ENCODE data around the gene CHDH. TPM values are rescaled to one million over a fixed set of nuclear protein-coding genes. Genes with fewer than 3 reads are reported as not detected.

The CHDH gene
- polyA plus RNA-seq, 2 of the 4 experiments (the other 2 are of a cell fraction): 1.1 to 2.8 TPM

GRCh38 chr3:53780171-53780570 is 66.0 kb downstream of the CHDH start:
- no peaks in the 10 kb centered on the region for H3K9me3 ChIP-seq
- no peak overlapping the region for H3K4me3 ChIP-seq
- no peak for DNase-seq (ENCODE audit: low read depth in 1 of 2, low spot score in 1 of 2)
- no peak overlapping the region for H3K4me2 ChIP-seq
- no peak for FAIRE-seq
- H3K27ac ChIP-seq: no peak overlapping the region
- ChIA-PET CTCF (no interaction called here), POLR2A (no interaction called here)
- TF ChIP-seq SMC3 (IDR thresholded peaks at IDR 0.05) (no peak), NR3C1 (IDR thresholded peaks at IDR 0.05) (no peak), NFE2L2 (conservative IDR thresholded peaks at IDR 0.05; ENCODE audit: low read length) (no peak), ZC3H11A (IDR thresholded peaks at IDR 0.05) (no peak), HMGXB4 (CRISPR knock-in tag; IDR thresholded peaks at IDR 0.05; ENCODE audit: borderline replicate concordance) (no peak), RAD21 (conservative IDR thresholded peaks at IDR 0.05 in 1 of 2, IDR thresholded peaks at IDR 0.05 in 1 of 2) (no peak), KDM5A (IDR thresholded peaks at IDR 0.05) (no peak), RFX5 (IDR thresholded peaks at IDR 0.05) (no peak), MAX (IDR thresholded peaks at IDR 0.05) (no peak), USF2 (IDR thresholded peaks at IDR 0.05) (no peak), RCOR1 (IDR thresholded peaks at IDR 0.05; ENCODE audit: low read depth, low read length) (no peak), FOSB (CRISPR knock-in tag; IDR thresholded peaks at IDR 0.05) (no peak), JUNB (IDR thresholded peaks at IDR 0.05) (no peak), EP300 (IDR thresholded peaks at IDR 0.05) (no peak), CHD2 (IDR thresholded peaks at IDR 0.05; ENCODE audit: low read length, partially characterized antibody) (no peak), ATOH8 (CRISPR knock-in tag; IDR thresholded peaks at IDR 0.05; ENCODE audit: low read depth) (no peak), CBX8 (IDR thresholded peaks at IDR 0.05) (no peak), RARB (CRISPR knock-in tag; IDR thresholded peaks at IDR 0.05) (no peak), BCL3 (IDR thresholded peaks at IDR 0.05) (no peak)
- no peaks in the 10 kb centered on the region for H3K4me1 ChIP-seq
- 53% methylated on average over 4 of the region's 4 CpGs for WGBS (ENCODE audit: missing lambda C conversion rate)
- no peak for ATAC-seq

GRCh38 chr3:53778153-53778552 is 68.1 kb downstream of the CHDH start:
- Histone ChIP-seq H3K4me3 (no peak overlapping the region), H3K4me2 (no peak overlapping the region), H3K4me1 (peaks cover 5% of the 10 kb centered on the region; the same call in 1 of the 3 replicates), H3K9me3 (no peaks in the 10 kb centered on the region), H3K27ac (no peak overlapping the region)
- no peak for FAIRE-seq
- no peak for ATAC-seq
- 91% methylated on average over 3 of the region's 3 CpGs for WGBS (ENCODE audit: missing lambda C conversion rate)
- TF ChIP-seq MAFK (IDR thresholded peaks at IDR 0.05; ENCODE audit: partially characterized antibody) (peak; percentile 91), HOXB5 (CRISPR knock-in tag; IDR thresholded peaks at IDR 0.05) (no peak), ATOH8 (CRISPR knock-in tag; IDR thresholded peaks at IDR 0.05; ENCODE audit: low read depth) (no peak), POLR2A (IDR thresholded peaks at IDR 0.05; ENCODE audit: low read length) (no peak)
- DNase-seq (ENCODE audit: low read depth in 1 of 2, low spot score in 1 of 2): no peak
- ChIA-PET CTCF (no interaction called here), POLR2A (no interaction called here)

All from A549 (cell line).